ENCODE results near the gene MAN1A1.
"Not testable (repeated sequence)": the region's sequence is repeated elsewhere in the genome, so short reads cannot be mapped to it uniquely, and the experiment has no call there.

MAN1A1 gene

DNA sequence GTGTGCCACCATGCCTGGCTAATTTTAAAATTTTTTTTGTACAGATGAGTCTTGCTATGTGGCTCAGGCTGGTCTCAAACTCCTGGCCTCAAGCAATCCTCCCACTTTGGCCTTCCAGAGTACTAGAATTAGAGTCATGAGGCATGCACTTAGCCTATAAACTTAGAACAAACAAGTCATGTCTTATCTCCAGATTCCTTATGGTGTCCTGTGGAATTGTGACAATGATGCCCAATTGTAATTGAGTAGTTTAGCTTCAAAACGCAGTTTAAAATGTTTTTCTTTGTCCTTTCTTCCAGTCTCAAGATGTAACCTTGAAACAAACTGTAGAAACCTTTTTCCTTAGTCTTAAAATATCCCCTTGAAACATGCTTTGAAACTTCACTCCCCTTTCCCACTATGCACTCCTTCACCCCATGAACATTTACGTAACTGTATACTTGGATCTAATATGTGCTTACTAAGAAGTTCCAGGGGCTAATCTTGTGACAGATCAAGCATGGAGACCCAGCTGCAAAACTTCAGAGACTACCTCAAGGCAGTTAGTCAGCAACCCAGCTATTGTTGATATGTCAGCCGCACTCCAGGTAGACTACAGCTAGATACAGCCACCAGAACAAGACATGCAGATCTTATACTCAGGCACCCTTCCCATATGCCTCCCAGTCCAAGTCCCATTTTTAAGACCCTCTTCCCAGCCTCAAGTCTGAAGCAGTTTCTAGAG lies 46.2 kb downstream of the MAN1A1 start:
- no peak for DNase-seq (ENCODE audit: low spot score)
- in situ Hi-C loops (cut with MboI; ENCODE audit: low pct_unique_long_range_greater_than_20kb, low sequenced_read_pairs, unreplicated experiment) = no loop called here
- TF ChIP-seq, protein P1, sequence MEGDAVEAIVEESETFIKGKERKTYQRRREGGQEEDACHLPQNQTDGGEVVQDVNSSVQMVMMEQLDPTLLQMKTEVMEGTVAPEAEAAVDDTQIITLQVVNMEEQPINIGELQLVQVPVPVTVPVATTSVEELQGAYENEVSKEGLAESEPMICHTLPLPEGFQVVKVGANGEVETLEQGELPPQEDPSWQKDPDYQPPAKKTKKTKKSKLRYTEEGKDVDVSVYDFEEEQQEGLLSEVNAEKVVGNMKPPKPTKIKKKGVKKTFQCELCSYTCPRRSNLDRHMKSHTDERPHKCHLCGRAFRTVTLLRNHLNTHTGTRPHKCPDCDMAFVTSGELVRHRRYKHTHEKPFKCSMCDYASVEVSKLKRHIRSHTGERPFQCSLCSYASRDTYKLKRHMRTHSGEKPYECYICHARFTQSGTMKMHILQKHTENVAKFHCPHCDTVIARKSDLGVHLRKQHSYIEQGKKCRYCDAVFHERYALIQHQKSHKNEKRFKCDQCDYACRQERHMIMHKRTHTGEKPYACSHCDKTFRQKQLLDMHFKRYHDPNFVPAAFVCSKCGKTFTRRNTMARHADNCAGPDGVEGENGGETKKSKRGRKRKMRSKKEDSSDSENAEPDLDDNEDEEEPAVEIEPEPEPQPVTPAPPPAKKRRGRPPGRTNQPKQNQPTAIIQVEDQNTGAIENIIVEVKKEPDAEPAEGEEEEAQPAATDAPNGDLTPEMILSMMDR (IDR thresholded peaks at IDR 0.05; ENCODE audit: extremely low read depth, insufficient read depth, missing control alignments) = no peak

DNA sequence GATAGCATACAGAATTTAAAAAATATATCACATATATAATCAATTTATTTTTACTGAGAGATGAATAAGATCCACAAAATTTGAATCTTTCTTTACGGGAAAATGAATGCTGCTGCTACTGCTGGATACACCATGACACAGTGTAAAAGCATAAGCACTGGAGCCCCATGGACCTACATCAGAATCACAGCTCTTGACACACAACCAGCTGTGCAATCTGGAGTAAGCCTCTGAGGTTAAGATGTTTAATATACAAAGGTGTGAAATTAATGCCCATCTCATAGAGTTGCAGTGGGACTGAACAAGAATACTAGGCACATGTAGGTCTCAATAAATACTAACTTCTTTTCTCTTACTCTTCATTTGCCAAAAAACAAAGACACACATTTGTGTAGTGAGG lies 48.1 kb downstream of the MAN1A1 start:
- TF ChIP-seq, protein P1 (IDR thresholded peaks at IDR 0.05; ENCODE audit: extremely low read depth, insufficient read depth, missing control alignments) = no peak
- DNase-seq (ENCODE audit: low spot score) = no peak
- in situ Hi-C loops (cut with MboI; ENCODE audit: low pct_unique_long_range_greater_than_20kb, low sequenced_read_pairs, unreplicated experiment) = no loop called here

DNA sequence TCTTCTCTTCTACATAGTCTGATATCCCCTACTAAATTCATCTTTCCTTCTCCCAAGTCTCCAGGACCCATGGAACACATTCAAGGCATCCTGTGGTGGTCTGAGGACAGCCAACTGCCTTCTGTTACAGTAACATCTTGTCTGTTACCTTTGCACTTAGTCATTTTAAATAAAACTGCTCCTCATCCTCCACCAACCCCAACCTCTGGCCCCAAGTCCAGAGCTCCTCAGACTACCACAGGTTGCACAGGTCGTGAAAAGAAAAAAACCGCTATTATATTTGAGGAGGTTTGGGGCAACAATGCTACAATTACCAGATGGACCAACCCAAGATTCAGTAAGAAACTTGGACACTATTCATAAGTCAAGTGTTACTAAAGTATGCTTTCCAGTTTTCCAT lies 49.9 kb downstream of the MAN1A1 start:
- in situ Hi-C loops (cut with MboI; ENCODE audit: low pct_unique_long_range_greater_than_20kb, low sequenced_read_pairs, unreplicated experiment) = no loop called here
- no peak for DNase-seq (ENCODE audit: low spot score)
- TF ChIP-seq, protein P1 (IDR thresholded peaks at IDR 0.05; ENCODE audit: extremely low read depth, insufficient read depth, missing control alignments) = no peak

DNA sequence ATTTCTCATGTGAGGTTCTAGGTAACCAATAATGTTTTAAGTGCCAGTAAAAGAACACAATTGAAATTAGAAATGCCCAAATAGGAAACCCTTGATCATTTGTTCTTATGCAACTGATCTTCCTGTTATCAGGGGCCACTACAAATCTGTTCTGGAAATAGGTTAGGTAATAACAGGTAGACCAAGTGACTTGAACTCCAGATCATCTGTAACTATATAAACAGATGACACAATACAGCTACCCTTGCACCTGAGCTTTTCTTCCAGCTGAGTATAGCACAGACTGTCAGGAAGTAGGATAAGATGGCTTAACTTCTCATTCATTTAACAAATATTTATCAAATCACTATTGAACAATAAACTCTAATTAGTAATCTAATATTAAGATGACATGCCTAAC lies 52.5 kb downstream of the MAN1A1 start:
- no peak for DNase-seq (ENCODE audit: low spot score)
- in situ Hi-C loops (cut with MboI; ENCODE audit: low pct_unique_long_range_greater_than_20kb, low sequenced_read_pairs, unreplicated experiment) = no loop called here
- TF ChIP-seq, protein P1 (IDR thresholded peaks at IDR 0.05; ENCODE audit: extremely low read depth, insufficient read depth, missing control alignments) = no peak

DNA sequence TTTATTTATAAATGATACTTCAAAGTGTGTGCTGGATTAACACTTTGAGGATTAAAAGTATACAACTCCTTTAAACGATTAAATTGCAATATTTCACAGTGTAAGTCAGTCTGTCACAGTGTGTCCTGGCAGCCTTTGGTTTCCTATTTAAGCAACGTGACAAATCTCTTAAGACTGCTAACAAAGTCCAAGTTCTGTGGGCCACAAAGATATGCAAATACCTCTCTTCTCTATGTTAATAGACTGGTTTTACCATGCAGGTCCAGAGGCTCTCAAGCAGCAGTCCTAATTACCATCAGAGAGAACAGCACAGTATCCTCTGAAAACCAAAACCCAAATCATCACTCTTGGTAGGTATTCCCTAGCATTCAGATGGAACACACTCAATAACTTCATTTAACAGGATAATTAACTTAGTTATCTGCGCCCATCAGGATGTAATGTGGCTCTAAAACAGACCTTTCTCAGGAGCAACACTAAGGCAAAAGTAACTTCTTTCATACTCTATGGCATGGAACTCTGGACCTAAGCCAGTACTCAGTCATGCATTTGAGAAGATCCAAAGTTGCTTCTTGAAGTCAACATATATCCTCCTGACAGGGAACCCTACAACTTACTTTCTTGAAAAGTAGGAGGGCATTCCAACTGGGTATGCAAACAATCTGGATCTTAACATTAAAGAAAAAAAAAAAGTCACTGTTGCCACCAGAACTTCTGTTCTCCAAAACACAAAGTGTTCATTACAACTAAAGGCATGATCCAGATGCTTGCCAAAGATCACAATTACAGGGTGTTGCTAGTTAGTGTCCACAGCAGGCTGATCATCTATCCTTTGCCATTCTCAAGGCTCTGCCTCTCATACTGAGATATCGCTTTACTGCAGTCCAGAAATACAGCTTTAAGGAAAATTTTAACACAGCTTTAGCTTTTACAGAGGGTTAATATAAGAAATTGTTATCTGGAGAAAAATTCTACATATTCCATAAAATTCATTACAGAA lies 53.2 kb downstream of the MAN1A1 start:
- in situ Hi-C loops (cut with MboI; ENCODE audit: low pct_unique_long_range_greater_than_20kb, low sequenced_read_pairs, unreplicated experiment) = no loop called here
- TF ChIP-seq, protein P1 (IDR thresholded peaks at IDR 0.05; ENCODE audit: extremely low read depth, insufficient read depth, missing control alignments) = no peak
- DNase-seq (ENCODE audit: low spot score) = no peak

DNA sequence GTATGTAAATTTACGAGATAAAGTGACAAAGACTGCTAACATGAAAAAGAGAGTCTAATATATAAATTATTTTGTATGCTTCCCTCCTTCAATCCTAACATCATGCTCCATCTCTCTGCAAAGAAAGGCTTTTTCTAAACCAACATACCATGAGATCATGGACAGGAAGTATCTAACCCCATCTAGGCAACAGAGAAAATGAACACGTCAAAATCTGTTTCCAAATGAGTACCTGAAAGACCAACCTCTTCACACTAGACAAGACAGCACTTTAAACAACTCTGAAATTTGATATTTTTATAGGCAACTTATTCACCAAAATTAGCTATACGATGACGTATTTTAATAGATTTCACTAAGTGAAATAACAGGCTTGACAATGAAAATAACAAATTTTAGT lies 54.6 kb downstream of the MAN1A1 start:
- in situ Hi-C loops (cut with MboI; ENCODE audit: low pct_unique_long_range_greater_than_20kb, low sequenced_read_pairs, unreplicated experiment) = no loop called here
- TF ChIP-seq, protein P1 (IDR thresholded peaks at IDR 0.05; ENCODE audit: extremely low read depth, insufficient read depth, missing control alignments) = no peak
- no peak for DNase-seq (ENCODE audit: low spot score)

DNA sequence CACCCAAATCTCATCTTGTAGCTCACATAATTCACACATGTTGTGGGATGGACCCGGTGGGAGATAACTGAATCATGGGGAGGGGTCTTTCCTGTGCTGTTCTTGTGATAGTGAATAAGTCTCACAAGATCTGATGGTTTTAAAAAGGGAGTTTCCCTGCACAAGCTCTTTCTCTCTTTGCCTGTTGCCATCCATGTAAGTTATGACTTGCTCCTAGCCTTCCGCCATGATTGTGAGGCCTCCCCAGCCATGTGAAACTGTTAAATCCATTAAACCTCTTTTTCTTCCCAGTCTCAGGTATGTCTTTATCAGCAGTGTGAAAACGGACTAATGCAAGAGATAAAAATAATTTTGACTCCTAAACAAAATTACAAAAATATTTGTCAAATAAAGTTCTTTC lies 58.5 kb downstream of the MAN1A1 start:
- in situ Hi-C loops (cut with MboI; ENCODE audit: low pct_unique_long_range_greater_than_20kb, low sequenced_read_pairs, unreplicated experiment); DNase-seq (ENCODE audit: low spot score): not testable (repeated sequence)
